AG04450 (cell line): ENCODE measurements around the gene CNTF. TPM values are rescaled to one million over a fixed set of nuclear protein-coding genes. Genes with fewer than 3 reads are reported as not detected.
"Not testable (repeated sequence)": the region's sequence is repeated elsewhere in the genome, so short reads cannot be mapped to it uniquely, and the experiment has no call there.

Experiments used
- CTCF ChIA-PET: fragments of 300-600, 350-600 bp; formaldehyde crosslinking; extraction: SDS; loops from one replicate; lab custom pipeline; 2022; ENCODE audit warnings: antibody characterized with exemption, inconsistent platforms; lab: Charles Lee
- POLR2A ChIA-PET: fragments of 350-600 bp; formaldehyde crosslinking; extraction: SDS; loops from one replicate; lab custom pipeline; 2021; ENCODE audit warnings: antibody characterized with exemption, inconsistent platforms; lab: Yijun Ruan, JAX
- DNase-seq: peaks from one replicate; pipeline ENCODE4 v3.0.0-alpha.2; 2011; ENCODE audit warnings: low read depth, low spot score
- H3K27ac ChIP-seq: one replicate; pipeline ENCODE4 v1.5.1; 2012; ENCODE audit warnings: low read depth, low read length, control low read depth
- H3K27me3 ChIP-seq: one replicate; pipeline ENCODE4 v1.6.0; 2012; ENCODE audit warnings: low read length; ENCODE audit not compliant: control insufficient read depth, insufficient read depth
- H3K4me3 ChIP-seq: 2 replicates; pipeline ENCODE4 v1.5.1; 2011; ENCODE audit warnings: mild to moderate bottlenecking, low read depth, low read length, control low read depth
- H3K9me3 ChIP-seq: 2 replicates; pipeline ENCODE4 v1.5.1; 2012; ENCODE audit warnings: low read length; ENCODE audit not compliant: control insufficient read depth, insufficient read depth
- polyA minus RNA-seq: library from RNA; depleted of rRNA, polyadenylated mRNA; stranded (reverse); fragments of >200 nt; gene quantifications from 2 replicates; pipeline ENCODE4 v1.2.3, GENCODE V29; 2011; rRNA and poly(A)+ RNA removed
- polyA plus RNA-seq: library from polyadenylated mRNA; depleted of rRNA; stranded (reverse); fragments of >200 nt; gene quantifications from 2 replicates; pipeline ENCODE4 v1.2.3, GENCODE V29; 2011; rRNA removed
- TF ChIP-seq, protein P1 (sequence below): IDR thresholded peaks from 2 replicates; pipeline ENCODE4 v1.5.1; 2011; ENCODE audit warnings: low read depth, low read length, control low read depth, inconsistent platforms

The CNTF gene, protein sequence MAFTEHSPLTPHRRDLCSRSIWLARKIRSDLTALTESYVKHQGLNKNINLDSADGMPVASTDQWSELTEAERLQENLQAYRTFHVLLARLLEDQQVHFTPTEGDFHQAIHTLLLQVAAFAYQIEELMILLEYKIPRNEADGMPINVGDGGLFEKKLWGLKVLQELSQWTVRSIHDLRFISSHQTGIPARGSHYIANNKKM
- polyA plus RNA-seq = 0.55 and 1.1 TPM in 2 replicates
- polyA minus RNA-seq = 2.6 and 5.2 TPM in 2 replicates

DNA sequence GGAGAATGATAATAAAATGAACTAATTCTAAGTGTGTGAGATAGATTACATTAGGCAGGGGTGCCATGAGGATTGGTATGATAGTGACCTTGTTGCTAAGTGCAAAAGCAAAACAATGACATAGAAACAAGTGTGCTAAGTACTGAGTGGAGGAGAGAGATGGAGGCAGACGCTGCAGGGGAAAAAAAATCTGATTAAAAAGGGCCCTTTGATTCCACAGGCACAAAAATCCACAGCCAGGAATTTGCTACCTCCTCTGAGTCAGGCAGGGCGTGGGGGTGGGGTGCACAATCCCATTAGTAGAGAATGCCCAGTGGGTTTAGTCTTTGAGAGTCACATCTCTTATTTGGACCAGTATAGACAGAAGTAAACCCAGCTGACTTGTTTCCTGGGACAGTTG is at the start of gene CNTF:
Gene CNTF, plus strand, starts transcription at position 322 of the 400 bp plus-strand sequence. CDS start 88 bp downstream, outside the sequence.
- Histone ChIP-seq H3K4me3 (no peak within 1 kb of the TSS), H3K27me3 (no peaks in the 10 kb centered on the region), H3K27ac (no peak within 1 kb of the TSS), H3K9me3 (no peaks in the 10 kb centered on the region)
- DNase-seq = no peak
- ChIA-PET CTCF (interaction anchor here (0.6 kb wide), 1 partner anchor 278 kb away, joined by 3 read pairs; no protein-coding TSS in a partner anchor), POLR2A (no interaction called here)
- TF ChIP-seq, protein P1, sequence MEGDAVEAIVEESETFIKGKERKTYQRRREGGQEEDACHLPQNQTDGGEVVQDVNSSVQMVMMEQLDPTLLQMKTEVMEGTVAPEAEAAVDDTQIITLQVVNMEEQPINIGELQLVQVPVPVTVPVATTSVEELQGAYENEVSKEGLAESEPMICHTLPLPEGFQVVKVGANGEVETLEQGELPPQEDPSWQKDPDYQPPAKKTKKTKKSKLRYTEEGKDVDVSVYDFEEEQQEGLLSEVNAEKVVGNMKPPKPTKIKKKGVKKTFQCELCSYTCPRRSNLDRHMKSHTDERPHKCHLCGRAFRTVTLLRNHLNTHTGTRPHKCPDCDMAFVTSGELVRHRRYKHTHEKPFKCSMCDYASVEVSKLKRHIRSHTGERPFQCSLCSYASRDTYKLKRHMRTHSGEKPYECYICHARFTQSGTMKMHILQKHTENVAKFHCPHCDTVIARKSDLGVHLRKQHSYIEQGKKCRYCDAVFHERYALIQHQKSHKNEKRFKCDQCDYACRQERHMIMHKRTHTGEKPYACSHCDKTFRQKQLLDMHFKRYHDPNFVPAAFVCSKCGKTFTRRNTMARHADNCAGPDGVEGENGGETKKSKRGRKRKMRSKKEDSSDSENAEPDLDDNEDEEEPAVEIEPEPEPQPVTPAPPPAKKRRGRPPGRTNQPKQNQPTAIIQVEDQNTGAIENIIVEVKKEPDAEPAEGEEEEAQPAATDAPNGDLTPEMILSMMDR = no peak

DNA sequence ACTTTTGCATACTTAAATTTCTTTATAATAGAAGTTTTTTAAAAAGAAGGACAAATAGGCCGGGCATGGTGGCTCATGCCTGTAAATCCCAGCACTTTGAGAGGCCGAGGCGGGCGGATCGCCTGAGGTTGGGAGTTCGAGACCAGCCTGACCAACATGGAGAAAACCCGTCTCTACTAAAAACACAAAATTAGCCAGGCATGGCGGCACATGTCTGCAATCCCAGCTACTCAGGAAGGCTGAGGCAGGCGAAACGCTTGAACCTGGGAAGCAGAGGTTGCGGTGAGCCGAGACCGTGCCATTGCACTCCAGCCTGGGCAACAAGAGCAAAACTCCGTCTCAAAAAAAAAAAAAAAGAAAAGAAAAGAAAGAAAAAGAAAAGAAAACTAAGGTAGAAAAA is 49.6 kb upstream of the CNTF start:
- H3K27ac ChIP-seq = peak overlapping the region; percentile 22
- ChIA-PET POLR2A (interaction anchor here (0.5 kb wide), 1 partner anchor 118 kb away, joined by 3 read pairs; no protein-coding TSS in a partner anchor), CTCF (interaction anchor here (0.7 to 0.9 kb wide), 3 partner anchors 13 to 214 kb away, joined by 3 to 5 read pairs (median 4); no protein-coding TSS in a partner anchor)
- H3K27me3 ChIP-seq, DNase-seq, H3K9me3 ChIP-seq, H3K4me3 ChIP-seq: not testable (repeated sequence)

DNA sequence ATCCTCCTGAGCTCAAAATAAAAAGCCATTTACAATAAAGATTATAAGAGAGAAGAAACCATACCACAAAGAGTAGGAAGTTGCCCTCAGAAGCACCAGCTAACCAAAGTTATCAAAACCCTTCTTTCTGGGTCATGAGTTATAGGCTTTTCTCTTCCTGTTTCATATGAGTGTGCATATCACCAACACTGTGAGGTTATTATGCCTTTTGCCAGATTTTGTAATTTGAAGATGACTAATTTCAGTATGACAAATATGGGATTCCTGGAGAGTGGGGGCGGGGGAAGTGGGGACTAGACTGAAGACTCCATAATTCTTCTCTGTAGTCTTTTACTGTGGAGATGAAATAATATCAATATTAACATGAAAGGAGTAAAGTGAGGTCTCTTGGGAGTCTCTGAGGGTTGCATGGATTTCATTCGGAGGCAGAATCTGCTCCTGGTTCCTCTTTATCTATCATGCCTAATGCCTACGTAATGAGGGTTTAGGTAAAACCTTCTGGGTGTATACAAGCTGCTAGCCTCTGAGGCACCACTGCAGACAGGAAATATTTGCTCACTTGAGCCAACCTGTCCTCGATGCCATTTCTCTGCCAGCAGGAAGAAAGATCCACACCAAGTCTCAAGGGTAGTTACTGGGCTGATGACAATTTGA is 48.9 kb upstream of the CNTF start:
- ChIA-PET POLR2A (interaction anchor here (0.5 to 0.6 kb wide), 2 partner anchors 117 to 906 kb away, joined by 3 to 5 read pairs; no protein-coding TSS in a partner anchor), CTCF (interaction anchor here (0.7 to 0.9 kb wide), 3 partner anchors 13 to 214 kb away, joined by 3 to 5 read pairs (median 4); no protein-coding TSS in a partner anchor)
- H3K4me3 ChIP-seq = no peak overlapping the region

DNA sequence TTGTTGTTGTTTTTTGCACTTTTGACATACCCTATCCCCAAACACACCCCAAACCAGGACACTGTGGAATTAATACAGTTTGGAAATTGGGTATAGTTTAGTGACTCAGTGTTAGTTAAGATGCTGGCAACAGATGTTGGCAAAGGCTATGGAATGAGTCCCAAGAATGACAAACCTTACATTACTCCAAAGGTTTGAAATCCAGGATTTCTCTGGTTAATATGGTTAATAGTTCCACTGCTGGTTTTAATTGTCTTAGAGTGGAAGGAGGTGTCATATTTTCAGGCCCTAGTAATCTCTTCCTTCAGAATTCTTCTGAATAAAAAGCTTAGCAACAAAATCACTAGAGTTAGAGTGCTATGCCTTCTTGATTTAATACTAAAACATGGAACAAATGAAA is 47.6 kb upstream of the CNTF start:
- no peak for DNase-seq
- Histone ChIP-seq H3K27ac (no peak overlapping the region), H3K27me3 (no peaks in the 10 kb centered on the region), H3K9me3 (no peaks in the 10 kb centered on the region), H3K4me3 (no peak overlapping the region)
- TF ChIP-seq, protein P1 = no peak
- ChIA-PET POLR2A (no interaction called here), CTCF (no interaction called here)

More for the DNA sequence above, 48.9 kb upstream of the CNTF start:
- no peak overlapping the region for H3K27ac ChIP-seq
- DNase-seq = peak; percentile 21
- TF ChIP-seq, protein P1 = no peak
- no peaks in the 10 kb centered on the region for H3K9me3 ChIP-seq
- no peaks in the 10 kb centered on the region for H3K27me3 ChIP-seq

DNA sequence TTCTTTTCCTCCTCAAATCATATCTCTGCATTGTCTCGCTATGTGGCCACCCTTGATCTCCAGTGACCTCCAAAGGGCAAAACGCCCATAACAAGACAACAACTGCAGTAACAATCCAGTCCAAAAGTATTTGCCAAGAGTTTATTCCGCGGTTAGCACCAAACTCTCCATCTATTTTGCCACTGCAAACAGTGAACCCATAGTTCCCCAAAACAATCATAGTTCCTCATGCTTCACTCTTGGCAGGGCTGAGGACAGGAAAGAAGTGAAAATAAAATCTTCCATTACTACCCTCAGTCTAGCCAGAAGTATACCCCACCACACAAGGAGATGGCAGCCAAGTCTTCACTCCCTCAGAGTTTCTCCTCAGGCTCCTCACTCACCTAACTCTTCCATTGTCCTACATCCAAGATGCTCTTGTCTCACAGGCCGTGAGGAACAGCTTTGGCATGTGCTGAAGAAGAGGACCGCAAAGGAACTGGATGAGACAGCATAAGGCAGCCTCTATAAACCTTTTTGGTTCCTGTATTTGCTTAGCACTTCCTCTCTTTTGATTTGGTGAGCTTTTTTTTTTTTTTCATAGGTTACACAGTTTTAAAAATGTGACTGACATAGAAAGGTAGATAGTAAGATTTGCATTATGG is 47.0 kb upstream of the CNTF start, which contains the start of gene LPXN:
Gene LPXN, minus strand, starts transcription at position 480 of the 644 bp plus-strand sequence. Its CDS starts 84 bp downstream, at position 396.
- Histone ChIP-seq H3K4me3 (peak within 1 kb of the TSS; percentile 94; the same call in 1 of the 2 replicates), H3K27me3 (no peaks in the 10 kb centered on the region), H3K27ac (peak within 1 kb of the TSS; percentile 60), H3K9me3 (no peaks in the 10 kb centered on the region)
- TF ChIP-seq, protein P1 = no peak
- no peak for DNase-seq
- CTCF ChIA-PET = interaction anchor here (0.6 to 5.5 kb wide), 13 partner anchors 8 to 646 kb away, joined by 3 to 60 read pairs (median 3); no protein-coding TSS in a partner anchor
- POLR2A ChIA-PET = interaction anchor here (0.6 kb wide), 1 partner anchor 491 kb away, joined by 3 read pairs; no protein-coding TSS in a partner anchor
